HG03025 (cell line): ENCODE results near the gene FGD4.
A peak's percentile ranks its signal among the peaks of the same experiment; 100 is the strongest.
"Not testable (repeated sequence)": the region's sequence is repeated elsewhere in the genome, so short reads cannot be mapped to it uniquely, and the experiment has no call there.

ENCODE experiments used
- ATAC-seq: cut with Tn5 transposase; IDR thresholded peaks from one replicate; pipeline ENCODE4 v1.9.1; 2021; ENCODE audit warnings: mild to moderate bottlenecking, moderate library complexity; ENCODE audit not compliant: unreplicated experiment, low FRiP score

FGD4 gene

DNA sequence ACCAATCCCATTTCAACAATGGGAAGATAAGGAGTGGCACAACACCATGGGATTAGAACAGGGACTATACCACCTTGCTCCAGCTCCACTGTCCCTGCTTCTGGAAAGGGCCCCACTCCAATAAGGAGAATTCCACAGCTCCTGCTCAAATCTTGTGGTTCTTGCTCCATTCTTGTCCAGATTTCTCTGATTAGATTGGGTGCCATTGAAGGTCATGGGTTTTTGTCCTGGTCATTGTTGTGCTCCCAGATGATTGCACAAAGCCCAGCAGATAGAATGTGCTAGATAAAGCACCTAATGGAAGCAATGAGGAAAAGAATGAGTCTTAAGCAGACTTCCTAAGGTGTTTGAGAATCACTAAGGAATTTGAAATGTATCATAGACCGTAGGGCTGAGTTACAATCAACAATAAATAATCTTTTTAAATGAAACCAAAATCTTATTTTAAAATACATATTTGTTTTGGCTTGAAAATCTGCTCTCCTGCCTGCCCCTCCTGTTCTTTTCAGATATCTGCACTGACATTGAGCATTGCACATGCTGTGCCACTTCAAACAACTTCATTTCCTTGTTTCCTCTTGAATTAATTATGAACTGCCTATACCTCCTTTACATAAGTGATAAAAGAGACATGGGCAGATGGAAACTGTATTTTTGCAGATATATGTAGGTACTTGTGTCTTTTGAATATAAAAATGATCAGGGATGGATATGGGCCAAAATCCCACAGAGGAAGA is 115.9 kb downstream of the FGD4 start:
- ATAC-seq: no peak

- no peak for ATAC-seq
These were observed 116.9 kb downstream of the FGD4 start for GRCh38 chr12:32516230-32516629.

GRCh38 chr12:32517966-32518365 is 118.6 kb downstream of the FGD4 start:
- ATAC-seq: no peak

GRCh38 chr12:32519047-32519446 is 119.7 kb downstream of the FGD4 start:
- no peak for ATAC-seq

DNA sequence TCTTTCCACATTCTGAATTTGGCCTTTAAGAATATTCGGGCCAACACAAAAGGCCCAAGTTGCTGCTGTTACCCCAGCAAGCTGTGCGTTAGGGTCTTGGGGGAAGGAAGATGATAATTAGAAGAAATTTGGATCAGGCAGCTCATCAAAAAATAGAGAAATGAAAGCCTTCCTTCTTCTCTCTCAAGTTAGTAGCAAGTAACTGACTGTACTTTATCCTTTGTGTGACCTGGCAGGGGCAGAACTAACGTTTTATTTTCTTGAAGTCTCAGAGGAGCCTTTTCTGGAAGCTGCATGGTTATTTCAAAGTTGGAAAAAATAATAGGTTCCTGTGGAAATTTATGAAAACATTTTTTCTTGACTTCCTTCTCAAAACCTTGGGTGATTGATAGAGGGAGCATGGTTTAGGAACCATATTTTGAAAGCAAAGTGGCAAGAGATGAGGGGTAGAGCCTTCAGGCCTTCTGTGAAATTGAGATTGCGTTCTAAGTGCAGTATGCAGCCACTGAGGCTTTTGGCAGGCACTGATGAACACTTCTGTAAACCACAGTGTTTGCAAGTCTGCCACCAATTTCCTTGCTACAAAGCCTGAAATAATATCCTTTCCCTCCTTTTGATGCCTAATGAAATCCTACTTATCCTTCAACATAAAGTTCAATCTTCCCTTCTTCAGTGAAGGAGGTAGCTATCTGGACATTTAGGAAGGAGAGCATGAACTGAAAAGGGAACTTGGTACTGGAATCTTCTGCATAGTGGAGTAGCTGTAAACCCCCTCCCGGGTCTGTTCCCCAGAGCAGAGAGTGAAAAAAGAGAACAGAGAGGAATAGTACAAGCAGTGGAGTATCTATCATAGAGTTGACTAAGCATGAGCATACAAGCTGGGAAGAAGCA is 123.2 kb downstream of the FGD4 start:
- ATAC-seq: peak; percentile 79

GRCh38 chr12:32525802-32526201 is 126.4 kb downstream of the FGD4 start:
- not testable (repeated sequence) for ATAC-seq

- ATAC-seq: not testable (repeated sequence)
These were observed 127.0 kb downstream of the FGD4 start for GRCh38 chr12:32526343-32526742.

DNA sequence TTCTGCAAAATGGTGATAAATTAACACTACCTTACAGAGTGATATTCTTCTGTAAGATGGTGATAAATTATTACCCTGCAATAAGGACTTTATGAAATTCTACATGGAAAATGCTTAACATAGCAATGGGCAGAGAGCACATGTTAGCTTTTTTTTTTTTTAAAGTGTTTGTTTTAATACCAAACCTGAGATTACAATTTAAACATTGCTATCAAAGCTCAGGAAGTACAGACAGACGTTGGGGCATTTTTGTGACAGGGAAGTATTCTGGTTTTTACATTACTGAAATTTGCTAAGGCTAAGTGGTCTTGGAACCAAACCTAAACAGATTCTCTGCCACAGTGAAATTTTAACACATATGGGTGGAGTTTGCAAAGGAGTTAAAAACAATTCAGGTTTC is 133.1 kb downstream of the FGD4 start:
- ATAC-seq: no peak

- ATAC-seq: no peak
These were observed 133.6 kb downstream of the FGD4 start for GRCh38 chr12:32532951-32533350.

DNA sequence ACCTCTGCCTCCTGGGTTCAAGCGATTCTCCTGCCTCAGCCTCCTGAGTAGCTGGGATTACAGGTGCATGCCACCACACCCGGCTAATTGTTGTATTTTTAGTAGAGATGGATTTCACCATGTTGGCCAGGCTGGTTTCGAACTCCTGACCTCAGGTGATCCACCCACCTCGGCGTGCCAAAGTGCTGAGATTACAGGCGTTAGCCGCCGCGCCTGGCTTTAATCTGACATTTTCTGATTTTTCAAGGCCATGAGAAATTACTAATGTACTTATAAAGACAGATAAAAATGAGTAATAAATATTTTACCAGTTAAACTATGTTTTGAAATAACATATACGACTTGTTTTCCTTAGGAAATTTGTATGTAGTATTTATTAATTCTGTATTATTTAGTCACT is 134.1 kb downstream of the FGD4 start:
- ATAC-seq: not testable (repeated sequence)

GRCh38 chr12:32533971-32534590 is 134.7 kb downstream of the FGD4 start:
- no peak for ATAC-seq

GRCh38 chr12:32534698-32535097 is 135.3 kb downstream of the FGD4 start:
- no peak for ATAC-seq

DNA sequence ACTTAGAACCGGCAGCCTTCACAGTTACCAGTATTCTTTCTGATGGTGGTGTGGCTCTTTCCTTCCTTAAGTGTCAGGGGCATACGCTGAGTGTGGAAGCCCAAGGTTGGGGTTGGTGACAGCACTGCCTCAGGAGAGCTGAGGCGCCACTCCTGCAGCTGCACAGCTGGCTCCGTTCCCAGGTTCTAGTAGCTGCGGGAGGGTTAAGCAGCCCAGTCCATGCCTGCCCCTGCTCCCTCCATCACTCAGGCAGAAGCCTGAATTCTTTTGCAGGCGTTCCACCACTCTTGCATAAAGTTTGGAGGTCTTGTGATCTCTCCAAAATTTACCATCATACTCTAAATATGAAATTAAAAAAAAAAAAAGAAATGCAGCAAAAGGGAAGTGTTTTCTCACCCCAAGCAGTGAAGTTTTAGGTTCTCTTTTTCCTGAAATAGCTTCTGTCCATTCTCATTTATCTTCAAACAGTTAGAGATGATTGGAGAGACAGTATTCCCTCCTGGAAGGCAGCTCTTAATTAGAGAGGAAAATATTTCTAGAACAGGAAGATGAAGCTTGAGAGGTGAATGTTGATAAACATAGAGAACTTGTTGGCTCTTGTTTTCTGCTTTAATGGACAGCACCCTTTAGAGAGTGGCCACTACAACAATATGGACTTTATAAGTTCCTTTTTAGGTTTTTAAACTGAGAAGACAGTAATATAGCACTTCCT is 136.1 kb downstream of the FGD4 start:
- ATAC-seq: no peak

GRCh38 chr12:32536000-32536345 is 136.6 kb downstream of the FGD4 start:
- no peak for ATAC-seq

- no peak for ATAC-seq
These were observed 142.5 kb downstream of the FGD4 start for GRCh38 chr12:32541754-32542374.

GRCh38 chr12:32542428-32543229 is 143.3 kb downstream of the FGD4 start:
- no peak for ATAC-seq

GRCh38 chr12:32544893-32545292 is 145.5 kb downstream of the FGD4 start:
- ATAC-seq: no peak

- no peak for ATAC-seq
These were observed 146.1 kb downstream of the FGD4 start for GRCh38 chr12:32545413-32545980.

DNA sequence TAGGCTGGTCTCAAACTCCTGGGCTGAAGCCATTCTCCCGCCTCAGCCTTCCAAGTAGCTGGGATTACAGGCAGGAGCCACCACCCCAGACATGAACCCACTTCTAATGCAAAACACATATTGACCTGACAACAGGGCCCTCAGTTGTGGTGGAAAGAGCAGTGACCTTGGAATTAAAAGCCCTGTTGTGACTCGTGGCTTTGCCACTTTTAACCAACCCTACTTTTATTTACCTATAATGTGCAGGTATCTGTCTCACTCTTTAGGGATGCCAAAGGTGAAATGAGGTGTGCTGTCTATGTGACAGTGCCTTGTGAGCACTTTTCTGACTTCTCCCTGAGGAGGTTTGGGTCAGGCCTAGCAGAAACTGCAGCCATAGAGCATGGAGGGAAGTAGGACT is 146.9 kb downstream of the FGD4 start:
- ATAC-seq: no peak
